Measurements from ENCODE around the gene MAP2K1.
"Not testable (repeated sequence)": the region's sequence is repeated elsewhere in the genome, so short reads cannot be mapped to it uniquely, and the experiment has no call there.

MAP2K1 gene

GRCh38 chr15:66462627-66463026 is 75.9 kb downstream of the MAP2K1 start:
- Histone ChIP-seq H2BK12ac (ENCODE audit: low read length in 2 of 2) (no peak overlapping the region), H3K79me1 (replicated peaks; ENCODE audit: low read length, poor library complexity, severe bottlenecking) (peaks cover 19% of the 10 kb centered on the region), H3K4me2 (ENCODE audit: low read length, poor library complexity, severe bottlenecking) (no peak overlapping the region), H4K91ac (ENCODE audit: low read length) (no peak overlapping the region), H3K27me3 (ENCODE audit: control insufficient read depth in 1 of 2, insufficient read depth in 1 of 2, low read length in 2 of 2) (no peaks in the 10 kb centered on the region), H3K27ac (ENCODE audit: low read length, poor library complexity, severe bottlenecking) (no peak overlapping the region), H2BK120ac (ENCODE audit: low read depth, low read length) (no peak overlapping the region), H2BK15ac (ENCODE audit: low read depth, poor library complexity, severe bottlenecking) (no peak overlapping the region), H4K8ac (ENCODE audit: low read length) (peak overlapping the region; percentile 37), H3K9ac (ENCODE audit: low read length) (no peak overlapping the region), H3K14ac (ENCODE audit: low read length in 2 of 2) (no peak overlapping the region), H3K36me3 (ENCODE audit: control insufficient read depth in 1 of 2, insufficient read depth in 2 of 2, low read depth in 1 of 2, low read length in 2 of 2) (peaks cover 5 to 21% of the 10 kb centered on the region in 2 experiments), H2AK5ac (ENCODE audit: low read length, severe bottlenecking) (no peak overlapping the region), H3K23ac (ENCODE audit: low read length in 2 of 2) (no peak overlapping the region), H3K18ac (ENCODE audit: low read depth in 1 of 2, low read length in 2 of 2) (no peak overlapping the region), H2AFZ (ENCODE audit: low read depth, low read length) (no peak overlapping the region), H3K9me3 (ENCODE audit: control insufficient read depth, low read length) (no peaks in the 10 kb centered on the region), H2BK5ac (ENCODE audit: low read depth, low read length, poor library complexity, severe bottlenecking) (no peak overlapping the region), H3K4me1 (ENCODE audit: control insufficient read depth, insufficient read depth, low read depth, low read length) (no peaks in the 10 kb centered on the region), H3K4ac (ENCODE audit: low read depth in 1 of 2, low read length in 2 of 2) (no peak overlapping the region), H3K4me3 (ENCODE audit: insufficient read depth in 1 of 2, low read depth in 1 of 2, low read length in 2 of 2) (no peak overlapping the region)
- WGBS = 71% methylated on average over 4 of the region's 4 CpGs
- DNase-seq = peak; percentile 64

- not testable (repeated sequence) for H3K23ac ChIP-seq (ENCODE audit: low read length in 2 of 2); H2BK12ac ChIP-seq (ENCODE audit: low read length in 2 of 2); H3K14ac ChIP-seq (ENCODE audit: low read length in 2 of 2); H2BK15ac ChIP-seq (ENCODE audit: low read depth, poor library complexity, severe bottlenecking); H2BK120ac ChIP-seq (ENCODE audit: low read depth, low read length); H3K4me2 ChIP-seq (ENCODE audit: low read length, poor library complexity, severe bottlenecking); H4K8ac ChIP-seq (ENCODE audit: low read length); H4K91ac ChIP-seq (ENCODE audit: low read length); H2AK5ac ChIP-seq (ENCODE audit: low read length, severe bottlenecking); H2AFZ ChIP-seq (ENCODE audit: low read depth, low read length); H2BK5ac ChIP-seq (ENCODE audit: low read depth, low read length, poor library complexity, severe bottlenecking); H3K9ac ChIP-seq (ENCODE audit: low read length); H3K27me3 ChIP-seq (ENCODE audit: control insufficient read depth in 1 of 2, insufficient read depth in 1 of 2, low read length in 2 of 2); H3K18ac ChIP-seq (ENCODE audit: low read depth in 1 of 2, low read length in 2 of 2); H3K4ac ChIP-seq (ENCODE audit: low read depth in 1 of 2, low read length in 2 of 2); H3K27ac ChIP-seq (ENCODE audit: low read length, poor library complexity, severe bottlenecking); H3K4me1 ChIP-seq (ENCODE audit: control insufficient read depth, insufficient read depth, low read depth, low read length); H3K4me3 ChIP-seq (ENCODE audit: insufficient read depth in 1 of 2, low read depth in 1 of 2, low read length in 2 of 2); DNase-seq; H3K9me3 ChIP-seq (ENCODE audit: control insufficient read depth, low read length)
- peaks cover 5 to 16% of the 10 kb centered on the region in 2 experiments for H3K36me3 ChIP-seq (ENCODE audit: control insufficient read depth in 1 of 2, insufficient read depth in 2 of 2, low read depth in 1 of 2, low read length in 2 of 2)
- WGBS = 98% methylated on average over 4 of the region's 6 CpGs
- H3K79me1 ChIP-seq (replicated peaks; ENCODE audit: low read length, poor library complexity, severe bottlenecking) = peaks cover 18% of the 10 kb centered on the region
Observed at GRCh38 chr15:66465294-66465693, 78.6 kb downstream of the MAP2K1 start.

- not testable (repeated sequence) for H3K4me2 ChIP-seq (ENCODE audit: low read length, poor library complexity, severe bottlenecking); H3K23ac ChIP-seq (ENCODE audit: low read length in 2 of 2); H3K18ac ChIP-seq (ENCODE audit: low read depth in 1 of 2, low read length in 2 of 2); H2BK120ac ChIP-seq (ENCODE audit: low read depth, low read length); H2BK15ac ChIP-seq (ENCODE audit: low read depth, poor library complexity, severe bottlenecking); H3K9ac ChIP-seq (ENCODE audit: low read length); H4K8ac ChIP-seq (ENCODE audit: low read length); H3K14ac ChIP-seq (ENCODE audit: low read length in 2 of 2); H3K27me3 ChIP-seq (ENCODE audit: control insufficient read depth in 1 of 2, insufficient read depth in 1 of 2, low read length in 2 of 2); H2BK12ac ChIP-seq (ENCODE audit: low read length in 2 of 2); H3K27ac ChIP-seq (ENCODE audit: low read length, poor library complexity, severe bottlenecking); H3K4ac ChIP-seq (ENCODE audit: low read depth in 1 of 2, low read length in 2 of 2); H3K4me1 ChIP-seq (ENCODE audit: control insufficient read depth, insufficient read depth, low read depth, low read length); H3K4me3 ChIP-seq (ENCODE audit: insufficient read depth in 1 of 2, low read depth in 1 of 2, low read length in 2 of 2); DNase-seq; H2AK5ac ChIP-seq (ENCODE audit: low read length, severe bottlenecking); H3K9me3 ChIP-seq (ENCODE audit: control insufficient read depth, low read length); H2BK5ac ChIP-seq (ENCODE audit: low read depth, low read length, poor library complexity, severe bottlenecking); H4K91ac ChIP-seq (ENCODE audit: low read length); H2AFZ ChIP-seq (ENCODE audit: low read depth, low read length)
- H3K79me1 ChIP-seq (replicated peaks; ENCODE audit: low read length, poor library complexity, severe bottlenecking) = peaks cover 14% of the 10 kb centered on the region
- peaks cover 2 to 16% of the 10 kb centered on the region in 2 experiments for H3K36me3 ChIP-seq (ENCODE audit: control insufficient read depth in 1 of 2, insufficient read depth in 2 of 2, low read depth in 1 of 2, low read length in 2 of 2)
- 100% methylated on average over 4 of the region's 11 CpGs for WGBS
Observed at GRCh38 chr15:66467162-66468040, 80.7 kb downstream of the MAP2K1 start.

DNA sequence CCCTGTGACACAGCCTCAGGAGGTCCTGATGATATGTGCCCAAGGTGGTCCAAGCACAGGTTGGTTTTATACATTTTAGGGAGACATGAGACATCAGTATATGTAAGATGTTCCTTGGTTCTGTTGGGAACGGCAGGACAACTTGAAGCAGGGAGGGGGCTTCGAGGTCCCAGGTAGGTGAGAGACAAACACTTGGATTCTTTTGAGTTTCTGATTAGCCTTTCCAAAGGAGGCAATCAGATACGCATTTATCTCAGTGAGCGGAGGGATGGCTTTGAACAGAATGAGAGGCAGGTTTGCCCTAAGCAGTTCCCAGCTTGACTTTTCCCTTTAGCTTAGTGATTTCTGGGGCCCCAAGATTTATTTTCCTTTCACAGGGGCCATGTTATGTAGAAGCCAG is 84.1 kb downstream of the MAP2K1 start:
- DNase-seq; H3K27me3 ChIP-seq (ENCODE audit: control insufficient read depth in 1 of 2, insufficient read depth in 1 of 2, low read length in 2 of 2): not testable (repeated sequence)

More for the DNA sequence above, 84.1 kb downstream of the MAP2K1 start:
- H3K4me1 ChIP-seq (ENCODE audit: control insufficient read depth, insufficient read depth, low read depth, low read length); H2BK15ac ChIP-seq (ENCODE audit: low read depth, poor library complexity, severe bottlenecking); H2AK5ac ChIP-seq (ENCODE audit: low read length, severe bottlenecking); H3K9ac ChIP-seq (ENCODE audit: low read length); H3K9me3 ChIP-seq (ENCODE audit: control insufficient read depth, low read length); H3K36me3 ChIP-seq (ENCODE audit: control insufficient read depth in 1 of 2, insufficient read depth in 2 of 2, low read depth in 1 of 2, low read length in 2 of 2); H3K4me3 ChIP-seq (ENCODE audit: insufficient read depth in 1 of 2, low read depth in 1 of 2, low read length in 2 of 2); H4K8ac ChIP-seq (ENCODE audit: low read length); H3K14ac ChIP-seq (ENCODE audit: low read length in 2 of 2); H2BK120ac ChIP-seq (ENCODE audit: low read depth, low read length); H3K4me2 ChIP-seq (ENCODE audit: low read length, poor library complexity, severe bottlenecking); H3K23ac ChIP-seq (ENCODE audit: low read length in 2 of 2); H2AFZ ChIP-seq (ENCODE audit: low read depth, low read length); H3K27ac ChIP-seq (ENCODE audit: low read length, poor library complexity, severe bottlenecking); H3K18ac ChIP-seq (ENCODE audit: low read depth in 1 of 2, low read length in 2 of 2); H2BK12ac ChIP-seq (ENCODE audit: low read length in 2 of 2); H3K4ac ChIP-seq (ENCODE audit: low read depth in 1 of 2, low read length in 2 of 2); H4K91ac ChIP-seq (ENCODE audit: low read length); H2BK5ac ChIP-seq (ENCODE audit: low read depth, low read length, poor library complexity, severe bottlenecking): not testable (repeated sequence)
- 83% methylated on average over 4 of the region's 4 CpGs for WGBS
- H3K79me1 ChIP-seq (replicated peaks; ENCODE audit: low read length, poor library complexity, severe bottlenecking) = peaks cover 25% of the 10 kb centered on the region

Measured in mesenchymal stem cell (in vitro differentiated cells and primary cell).